GM21825 (cell line): ENCODE results near the gene PTPN6.
A peak's percentile ranks its signal among the peaks of the same experiment; 100 is the strongest.
"Not testable (repeated sequence)": the region's sequence is repeated elsewhere in the genome, so short reads cannot be mapped to it uniquely, and the experiment has no call there.

Experiments used
- ATAC-seq: cut with Tn5 transposase; IDR thresholded peaks from one replicate; pipeline ENCODE4 v1.9.1; 2021; ENCODE audit warnings: mild to moderate bottlenecking, moderate library complexity; ENCODE audit not compliant: unreplicated experiment

Gene PTPN6

DNA sequence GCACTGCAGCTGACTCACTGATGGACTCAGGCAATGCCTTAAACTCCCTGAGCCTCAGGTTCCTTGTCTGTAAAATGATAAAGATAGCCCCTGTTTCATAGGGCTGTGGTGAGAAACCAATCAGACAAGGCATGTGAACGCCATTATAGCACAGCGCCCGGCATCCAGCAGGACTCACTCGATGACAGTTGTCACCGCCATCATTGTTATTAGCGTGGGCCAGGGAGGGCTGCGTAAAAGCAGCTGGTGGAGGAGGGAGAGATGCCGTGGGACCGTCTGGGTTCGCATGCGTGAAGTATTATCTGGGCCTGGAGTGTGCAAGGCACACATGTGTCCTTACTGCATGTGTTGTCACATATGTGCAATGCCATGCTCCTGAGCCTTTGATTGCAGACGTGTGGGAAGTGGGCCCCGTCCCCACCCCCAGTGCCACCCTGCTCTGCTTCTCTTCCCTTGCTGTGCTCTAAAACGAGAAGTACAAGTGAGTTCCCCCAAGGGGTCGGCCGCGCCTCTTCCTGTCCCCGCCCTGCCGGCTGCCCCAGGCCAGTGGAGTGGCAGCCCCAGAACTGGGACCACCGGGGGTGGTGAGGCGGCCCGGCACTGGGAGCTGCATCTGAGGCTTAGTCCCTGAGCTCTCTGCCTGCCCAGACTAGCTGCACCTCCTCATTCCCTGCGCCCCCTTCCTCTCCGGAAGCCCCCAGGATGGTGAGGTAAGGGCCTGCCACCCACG lies at the start of gene PTPN6:
PTPN6 (plus strand) TSS at position 546 of the 730 bp plus-strand sequence; CDS start at position 703, 157 bp downstream.
- ATAC-seq = peak; percentile 21

- ATAC-seq = no peak
Observed at GRCh38 chr12:6902448-6902847, 48.7 kb upstream of the PTPN6 start.

- no peak for ATAC-seq
Observed at GRCh38 chr12:6903722-6904121, 47.4 kb upstream of the PTPN6 start.

GRCh38 chr12:6904280-6905276 lies 46.6 kb upstream of the PTPN6 start, which contains the start of gene LRRC23:
TSS of gene LRRC23 (plus strand) at chr12:6904822. CDS start at chr12:6905634, 812 bp downstream.
- peak; percentile 90 for ATAC-seq

DNA sequence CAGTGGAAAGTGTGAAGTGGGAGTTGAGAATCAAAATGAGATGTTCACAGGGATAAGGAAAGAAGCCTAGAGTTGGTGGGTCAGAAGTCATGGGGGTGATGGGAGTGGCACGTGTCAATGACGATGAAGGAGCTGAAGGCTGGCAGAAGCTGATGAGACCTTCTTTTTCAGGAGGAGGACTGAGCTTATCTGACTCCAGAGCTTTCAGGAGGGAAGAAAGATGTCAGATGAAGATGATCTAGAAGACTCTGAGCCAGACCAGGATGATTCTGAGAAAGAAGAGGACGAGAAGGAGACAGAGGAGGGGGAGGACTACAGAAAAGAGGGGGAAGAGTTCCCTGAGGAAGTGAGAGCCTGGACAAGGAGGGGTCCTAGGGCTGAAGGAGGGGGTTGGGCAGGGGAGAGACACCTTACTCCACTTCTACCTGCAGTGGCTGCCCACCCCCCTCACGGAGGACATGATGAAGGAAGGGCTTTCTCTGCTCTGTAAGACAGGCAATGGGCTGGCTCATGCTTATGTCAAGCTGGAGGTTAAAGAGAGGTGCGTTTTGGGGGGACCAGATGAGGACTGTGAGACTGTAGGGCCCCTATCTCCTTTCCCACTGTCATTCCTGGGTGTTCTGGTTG lies 45.6 kb upstream of the PTPN6 start:
- no peak for ATAC-seq

DNA sequence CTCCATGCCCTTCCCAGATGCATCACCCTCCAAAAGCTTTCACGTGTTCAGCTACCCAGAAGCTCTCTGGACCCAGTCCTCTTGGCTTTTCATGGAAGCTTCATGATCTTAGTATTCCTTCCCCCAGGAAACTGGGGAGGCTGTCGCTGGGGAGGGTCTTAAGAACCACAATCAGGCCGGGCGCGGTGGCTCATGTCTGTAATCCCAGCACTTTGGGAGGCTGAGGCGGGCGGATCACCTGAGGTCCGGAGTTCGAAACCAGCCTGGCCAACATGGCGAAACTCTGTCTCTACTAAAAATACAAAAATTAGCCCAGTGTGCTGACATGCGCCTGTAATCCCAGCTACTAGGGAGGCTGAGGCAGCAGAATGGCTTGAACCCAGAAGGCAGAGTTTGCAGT lies 43.0 kb upstream of the PTPN6 start:
- not testable (repeated sequence) for ATAC-seq

DNA sequence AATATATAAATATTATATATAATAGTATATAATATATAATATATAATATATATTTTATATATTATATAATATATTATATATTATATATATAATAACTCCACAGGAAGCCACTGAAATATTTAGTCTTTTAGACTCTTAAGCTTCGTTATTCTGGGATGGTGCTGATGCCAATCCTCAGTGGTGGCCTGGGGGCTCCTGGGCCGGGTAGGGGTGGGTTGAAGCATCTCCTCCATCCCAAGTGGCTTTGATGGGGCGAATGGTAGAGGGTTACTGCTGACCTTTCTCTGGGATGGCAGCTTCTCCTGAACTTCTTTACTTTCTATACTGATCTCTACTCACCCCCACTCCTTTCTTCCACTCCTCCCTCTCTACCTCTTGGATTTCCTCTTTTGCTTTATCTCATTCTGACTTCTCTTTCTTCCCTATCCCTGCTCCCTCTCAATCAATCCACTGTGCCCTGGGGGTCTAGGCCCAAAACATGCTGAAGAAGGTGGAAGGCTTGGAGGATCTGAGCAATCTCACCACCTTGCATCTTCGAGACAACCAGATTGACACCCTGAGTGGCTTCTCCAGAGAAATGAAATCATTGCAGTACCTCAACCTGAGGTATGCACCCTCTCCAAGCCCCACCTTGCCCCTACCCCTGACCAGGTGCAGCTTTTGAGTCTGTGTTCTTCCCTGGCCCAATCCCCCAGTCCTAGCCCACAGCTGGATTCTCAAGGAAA lies 41.6 kb upstream of the PTPN6 start:
- no peak for ATAC-seq

GRCh38 chr12:6912164-6912935 lies 38.8 kb upstream of the PTPN6 start:
- ATAC-seq = no peak

- ATAC-seq = peak; percentile 73
Observed at GRCh38 chr12:6914246-6914946, 36.8 kb upstream of the PTPN6 start, which contains the start of gene ENO2. TSS of gene ENO2 (plus strand) at chr12:6914580. CDS start at chr12:6915833, 1,253 bp downstream.

- no peak for ATAC-seq
Observed at GRCh38 chr12:6914947-6915788, 36.0 kb upstream of the PTPN6 start.

DNA sequence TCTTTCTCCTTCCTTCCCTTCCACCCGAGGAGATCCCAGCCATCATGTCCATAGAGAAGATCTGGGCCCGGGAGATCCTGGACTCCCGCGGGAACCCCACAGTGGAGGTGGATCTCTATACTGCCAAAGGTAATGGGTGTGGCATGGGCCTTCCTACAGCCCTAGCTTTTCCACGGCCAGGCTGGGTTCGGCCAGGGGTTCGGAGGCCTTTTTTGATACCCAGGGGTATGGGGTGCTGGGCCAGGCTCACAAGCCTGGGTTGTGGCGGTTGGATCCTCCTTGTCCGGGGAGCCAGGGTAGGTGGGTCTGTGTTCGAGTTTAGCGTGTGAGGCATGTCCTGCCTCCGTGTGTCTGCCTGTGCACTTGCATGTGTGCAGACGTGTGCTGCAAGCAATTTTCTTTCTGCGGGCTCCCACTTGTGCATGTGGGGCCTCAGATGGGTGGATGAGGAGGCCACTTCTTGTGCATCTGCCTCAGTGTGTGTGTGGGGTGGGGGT lies 35.3 kb upstream of the PTPN6 start:
- no peak for ATAC-seq

DNA sequence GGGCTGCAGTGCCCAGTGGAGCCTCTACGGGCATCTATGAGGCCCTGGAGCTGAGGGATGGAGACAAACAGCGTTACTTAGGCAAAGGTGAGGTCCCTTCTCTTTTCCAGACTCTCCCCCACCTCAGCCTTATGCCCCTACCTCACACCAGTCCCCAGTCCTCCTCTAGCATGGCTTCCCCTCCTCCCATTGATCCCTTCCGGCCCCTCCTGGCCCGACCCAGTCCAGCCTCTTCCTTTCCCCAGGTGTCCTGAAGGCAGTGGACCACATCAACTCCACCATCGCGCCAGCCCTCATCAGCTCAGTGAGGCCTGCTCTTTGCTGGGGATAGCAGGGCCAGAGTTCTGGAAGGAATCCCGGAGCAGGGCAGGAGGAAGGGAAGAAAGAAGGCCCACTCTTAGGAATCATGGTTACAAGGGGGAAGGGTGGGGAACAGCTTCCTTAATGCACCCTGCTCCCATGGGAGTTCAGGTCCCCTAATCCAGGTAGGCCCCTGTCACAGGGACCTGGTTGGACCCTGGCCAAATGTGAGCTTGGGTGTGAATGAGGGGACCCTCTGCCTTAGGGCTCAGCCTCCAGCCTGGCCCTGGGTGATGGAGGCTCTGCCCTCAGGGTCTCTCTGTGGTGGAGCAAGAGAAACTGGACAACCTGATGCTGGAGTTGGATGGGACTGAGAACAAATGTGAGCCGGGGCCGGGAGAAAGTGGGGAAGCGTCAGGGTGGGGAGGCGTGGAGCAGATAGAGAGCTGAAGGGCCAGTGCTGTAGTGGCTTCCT lies 34.5 kb upstream of the PTPN6 start:
- ATAC-seq = no peak

DNA sequence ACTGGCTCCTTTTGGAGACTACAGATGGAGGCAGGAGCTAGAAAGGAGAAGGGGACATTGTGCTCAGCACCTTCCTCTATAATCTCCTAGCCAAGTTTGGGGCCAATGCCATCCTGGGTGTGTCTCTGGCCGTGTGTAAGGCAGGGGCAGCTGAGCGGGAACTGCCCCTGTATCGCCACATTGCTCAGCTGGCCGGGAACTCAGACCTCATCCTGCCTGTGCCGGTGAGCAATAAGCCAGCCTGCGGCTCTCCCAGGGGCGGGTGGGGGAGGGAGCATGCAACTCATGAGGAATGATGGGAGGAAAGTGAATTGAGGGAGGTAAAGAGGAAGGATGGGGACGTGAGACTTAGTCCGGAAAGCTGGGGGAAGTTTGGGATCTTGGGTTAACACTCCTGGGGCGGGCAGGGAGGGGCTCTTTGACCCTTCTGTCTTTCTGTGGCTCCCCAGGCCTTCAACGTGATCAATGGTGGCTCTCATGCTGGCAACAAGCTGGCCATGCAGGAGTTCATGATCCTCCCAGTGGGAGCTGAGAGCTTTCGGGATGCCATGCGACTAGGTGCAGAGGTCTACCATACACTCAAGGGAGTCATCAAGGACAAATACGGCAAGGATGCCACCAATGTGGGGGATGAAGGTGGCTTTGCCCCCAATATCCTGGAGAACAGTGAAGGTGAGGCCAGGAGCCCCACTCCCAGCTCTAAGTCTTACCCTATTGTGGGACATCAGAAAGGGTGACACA lies 33.5 kb upstream of the PTPN6 start:
- ATAC-seq = no peak

GRCh38 chr12:6919588-6919987 lies 31.6 kb upstream of the PTPN6 start:
- no peak for ATAC-seq

- no peak for ATAC-seq
Observed at GRCh38 chr12:6921539-6921938, 29.6 kb upstream of the PTPN6 start.
